Measurements from ENCODE around the gene PCDH1.
"Not testable (repeated sequence)": the region's sequence is repeated elsewhere in the genome, so short reads cannot be mapped to it uniquely, and the experiment has no call there.

Gene PCDH1

DNA sequence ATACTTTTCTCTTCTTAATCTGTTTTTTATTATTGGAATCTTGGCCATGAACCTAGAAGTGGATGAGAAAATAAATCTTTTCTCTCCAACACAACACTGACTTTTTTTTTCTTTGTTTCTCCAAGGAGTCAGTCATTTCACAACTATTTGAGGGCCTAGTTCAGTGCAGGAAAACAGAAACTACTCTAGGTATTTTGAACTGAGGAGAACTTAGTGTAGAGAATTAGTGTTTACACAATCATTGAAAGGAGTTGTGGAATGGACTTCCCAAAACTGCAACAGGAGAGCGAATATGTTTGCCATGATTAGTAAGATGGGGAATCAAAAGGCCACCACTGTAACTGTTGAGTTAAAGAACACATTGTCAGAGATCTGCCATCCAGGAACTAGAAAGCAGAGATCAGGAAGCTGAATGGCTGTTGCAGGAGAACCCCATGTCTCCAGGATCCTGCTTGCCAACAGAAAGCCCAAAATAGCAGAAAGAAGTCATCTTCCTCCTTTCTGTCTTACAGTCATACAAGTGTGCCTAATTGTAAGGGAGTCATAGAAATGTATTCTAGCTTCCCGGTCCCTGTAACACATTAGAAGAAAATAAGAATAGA lies 20.3 kb upstream of the PCDH1 start:
- DNase-seq (ENCODE audit: low read depth): no peak

DNA sequence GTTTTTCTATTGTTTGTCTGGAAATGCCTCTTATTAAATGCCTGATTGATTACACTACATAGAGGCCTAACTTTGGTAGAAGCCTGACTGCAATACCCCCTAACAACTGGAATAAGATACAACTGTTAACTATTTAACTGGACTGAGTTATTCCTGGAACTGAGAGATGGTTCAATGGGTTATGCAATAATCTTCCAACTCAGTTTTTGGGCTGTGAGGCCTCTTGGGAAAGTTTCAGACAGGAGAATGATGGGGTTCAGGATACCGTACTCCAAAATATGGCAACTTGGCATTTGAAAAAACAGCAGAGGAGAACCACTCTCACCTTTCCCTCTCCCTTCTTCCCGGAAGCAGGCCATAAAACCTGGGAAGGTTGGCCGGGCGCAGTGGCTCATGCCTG lies 19.2 kb upstream of the PCDH1 start:
- no peak for DNase-seq (ENCODE audit: low read depth)

DNA sequence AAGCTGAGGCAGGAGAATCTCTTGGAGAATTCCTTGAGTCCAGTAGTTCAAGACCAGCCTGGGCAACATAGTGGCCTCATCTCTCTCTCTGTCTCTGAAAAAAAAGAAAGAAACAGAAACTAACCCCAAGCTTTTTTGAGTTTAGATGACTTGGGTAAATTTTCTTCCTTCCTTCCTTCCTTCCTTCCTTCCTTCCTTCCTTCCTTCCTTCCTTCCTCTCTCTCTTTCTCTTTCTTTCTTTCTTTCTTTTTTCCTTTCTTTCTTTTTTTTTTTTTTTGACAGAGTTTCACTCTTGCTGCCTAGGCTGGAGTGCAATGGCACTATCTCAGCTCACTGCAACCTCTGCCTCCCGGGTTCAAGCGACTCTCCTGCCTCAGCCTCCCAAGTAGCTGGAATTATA lies 12.2 kb upstream of the PCDH1 start:
- not testable (repeated sequence) for DNase-seq (ENCODE audit: low read depth)

DNA sequence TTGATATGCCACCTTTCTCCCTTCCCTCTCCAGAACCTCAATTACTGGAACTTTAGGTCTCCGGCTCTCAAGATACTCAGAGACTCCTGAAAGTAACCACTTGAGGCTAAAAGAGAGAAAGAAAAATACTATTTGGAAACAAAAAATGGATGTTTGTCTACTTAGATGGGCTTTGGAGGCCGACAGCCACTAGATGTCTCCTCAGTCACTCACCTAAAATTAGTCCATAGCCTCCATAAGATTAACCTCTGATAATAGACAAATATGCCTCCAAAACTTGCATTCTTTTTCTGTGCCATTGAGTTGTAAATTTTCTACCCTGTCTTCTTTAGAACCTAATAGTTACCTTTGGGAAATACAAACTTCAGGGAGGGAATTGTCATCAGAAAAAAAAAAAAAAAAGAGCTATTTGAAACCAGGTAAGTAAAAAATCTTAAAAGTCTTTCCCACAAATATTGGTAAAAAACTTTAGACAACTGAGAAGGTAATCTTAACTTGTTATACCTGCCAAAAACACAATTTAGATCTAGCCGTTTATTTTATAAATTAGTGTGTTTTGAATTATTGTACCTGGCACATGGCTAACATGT lies 11.2 kb upstream of the PCDH1 start:
- DNase-seq (ENCODE audit: low read depth): no peak

DNA sequence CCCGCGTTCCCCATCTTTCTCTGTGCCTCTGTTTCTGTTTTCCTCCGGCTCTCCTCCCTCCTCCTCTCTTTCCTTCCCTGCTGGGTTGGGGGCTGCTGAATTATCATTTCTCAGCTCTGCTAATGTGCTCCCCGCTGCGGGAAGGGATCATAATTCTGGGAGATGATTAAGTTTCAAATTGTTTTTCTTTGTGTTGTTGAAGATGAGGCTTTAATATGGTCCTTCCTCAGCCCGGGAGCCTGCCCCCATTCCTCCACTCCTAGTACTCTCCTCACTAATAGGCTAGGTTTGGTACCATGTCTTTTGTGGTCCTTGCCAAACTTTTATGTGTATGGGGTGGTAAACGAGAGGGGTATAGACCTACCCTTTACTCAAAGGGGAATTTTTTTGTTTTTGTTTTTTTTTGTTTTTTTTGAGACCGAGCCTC lies 5.7 kb upstream of the PCDH1 start:
- DNase-seq (ENCODE audit: low read depth): no peak

DNA sequence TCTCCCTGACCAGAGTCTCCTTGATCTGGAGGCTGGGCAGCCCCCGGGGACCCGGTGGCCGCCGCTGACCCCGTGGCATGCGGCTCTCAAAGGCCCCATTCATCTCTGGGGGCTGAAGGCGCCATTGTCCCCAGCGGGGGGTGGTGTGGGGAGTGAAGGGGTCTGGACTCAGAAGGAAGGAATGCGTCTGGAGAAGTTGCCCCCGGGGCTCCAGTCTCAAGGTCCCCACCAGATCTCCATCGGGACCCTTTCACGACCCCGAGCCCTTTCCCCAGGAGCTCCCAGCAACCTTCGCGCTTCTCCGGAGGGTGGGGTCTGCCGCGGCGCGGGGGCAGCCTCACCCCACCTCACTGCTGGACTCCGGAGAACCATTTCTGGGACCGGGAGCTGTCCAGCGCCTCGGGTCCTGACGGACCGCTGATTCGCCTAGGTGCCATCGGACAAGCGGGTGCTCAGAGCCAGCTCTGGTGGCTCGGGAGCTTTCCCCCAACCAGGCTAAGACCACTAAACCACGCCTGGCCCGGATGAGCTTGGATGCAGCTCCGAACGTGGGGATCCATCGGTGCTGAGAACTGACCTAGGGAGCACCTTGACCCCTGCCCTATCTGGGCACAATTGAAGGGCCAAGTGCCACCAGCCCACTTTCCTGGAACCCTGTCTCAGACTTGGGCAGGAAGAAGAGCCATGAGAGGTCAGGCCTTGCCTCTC lies 5.1 kb upstream of the PCDH1 start:
- DNase-seq (ENCODE audit: low read depth): no peak

DNA sequence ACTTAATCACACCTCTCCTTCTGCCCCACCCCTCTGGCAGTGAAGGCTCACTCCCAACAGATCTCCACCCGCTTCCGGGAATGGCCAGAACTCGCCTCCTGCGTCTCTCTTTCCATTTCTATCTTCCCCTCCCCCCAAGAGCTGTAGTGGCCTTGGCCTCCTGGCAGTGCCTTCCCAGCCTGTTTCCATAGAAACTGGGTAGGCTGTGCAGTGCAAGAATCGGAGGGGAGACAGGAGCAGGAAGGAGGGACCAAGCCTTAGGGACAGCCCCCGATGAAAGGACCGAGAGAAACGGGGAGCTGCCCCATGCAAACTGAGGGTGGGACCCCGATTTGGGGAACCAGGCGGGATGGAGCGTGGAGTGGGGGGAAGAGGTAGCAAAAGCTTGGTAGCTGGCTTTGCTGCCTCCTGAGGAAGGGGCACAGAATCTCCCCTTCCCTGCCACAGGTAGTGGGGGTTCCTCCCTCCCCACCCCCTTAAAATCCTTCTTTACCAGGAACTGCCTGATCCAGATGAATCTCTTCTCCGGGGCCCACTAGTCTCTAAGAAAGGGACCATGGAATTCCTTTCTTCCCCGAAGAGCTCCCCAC lies 4.5 kb upstream of the PCDH1 start:
- DNase-seq (ENCODE audit: low read depth): no peak

DNA sequence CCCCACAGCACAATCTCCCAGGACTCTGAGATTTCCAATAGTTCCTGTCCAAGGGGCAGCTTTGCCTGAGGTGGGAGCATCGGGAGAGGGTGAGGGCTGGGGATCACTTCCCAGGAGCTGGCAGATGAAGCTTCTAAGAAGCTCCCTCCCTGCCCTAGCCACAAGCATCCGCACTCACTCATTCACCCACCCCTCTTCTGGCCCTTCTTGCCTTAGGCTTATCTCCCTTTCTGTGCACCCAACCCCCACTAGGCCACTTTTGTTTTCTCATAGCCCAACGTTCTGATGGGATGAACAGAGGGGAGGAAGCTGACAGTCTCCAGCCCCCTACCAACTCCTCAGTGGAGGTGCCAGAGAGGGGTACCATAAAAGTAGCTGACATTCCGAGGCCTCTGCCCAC lies 3.7 kb upstream of the PCDH1 start:
- DNase-seq (ENCODE audit: low read depth): no peak

DNA sequence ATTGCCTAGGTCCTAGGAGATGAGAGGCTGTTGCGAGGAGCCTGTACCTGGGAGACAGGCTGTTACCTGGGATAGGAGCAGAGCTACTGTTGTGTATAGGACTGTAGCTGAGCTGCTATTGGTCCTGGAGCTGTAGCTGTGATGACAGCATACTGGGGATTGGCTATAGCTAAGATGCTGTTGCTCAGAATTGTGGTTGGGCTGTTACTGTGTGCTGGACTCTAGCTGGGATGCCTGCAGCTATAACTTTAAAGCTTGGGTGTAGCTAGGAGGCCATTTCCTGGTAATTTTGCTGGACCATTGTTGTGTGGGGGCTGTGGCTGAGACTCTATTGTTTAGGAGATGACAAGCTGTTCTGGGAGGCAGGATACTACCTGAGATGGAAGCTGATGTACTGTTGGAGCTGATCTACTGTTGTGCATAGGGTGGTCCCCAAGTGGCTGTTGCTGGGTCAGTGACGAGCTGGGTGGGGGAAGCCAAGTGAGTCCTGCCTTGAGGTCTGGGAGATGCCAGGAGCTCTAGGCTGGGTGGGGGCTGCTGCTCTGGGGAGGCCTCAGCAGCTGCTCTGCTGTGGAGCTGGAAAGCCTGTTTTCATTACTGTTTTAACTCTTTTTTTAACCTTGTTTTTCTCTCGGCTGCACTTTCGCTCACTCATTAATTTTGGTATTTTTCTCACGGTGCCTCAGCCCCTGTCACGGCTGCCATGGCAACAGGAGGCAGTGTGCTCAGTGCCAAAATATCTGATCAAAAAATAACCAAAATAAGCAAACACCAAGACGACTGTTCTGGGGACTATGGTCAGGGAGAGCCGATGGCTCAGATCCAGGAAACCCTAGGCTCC lies 3.0 kb upstream of the PCDH1 start:
- no peak for DNase-seq (ENCODE audit: low read depth)

DNA sequence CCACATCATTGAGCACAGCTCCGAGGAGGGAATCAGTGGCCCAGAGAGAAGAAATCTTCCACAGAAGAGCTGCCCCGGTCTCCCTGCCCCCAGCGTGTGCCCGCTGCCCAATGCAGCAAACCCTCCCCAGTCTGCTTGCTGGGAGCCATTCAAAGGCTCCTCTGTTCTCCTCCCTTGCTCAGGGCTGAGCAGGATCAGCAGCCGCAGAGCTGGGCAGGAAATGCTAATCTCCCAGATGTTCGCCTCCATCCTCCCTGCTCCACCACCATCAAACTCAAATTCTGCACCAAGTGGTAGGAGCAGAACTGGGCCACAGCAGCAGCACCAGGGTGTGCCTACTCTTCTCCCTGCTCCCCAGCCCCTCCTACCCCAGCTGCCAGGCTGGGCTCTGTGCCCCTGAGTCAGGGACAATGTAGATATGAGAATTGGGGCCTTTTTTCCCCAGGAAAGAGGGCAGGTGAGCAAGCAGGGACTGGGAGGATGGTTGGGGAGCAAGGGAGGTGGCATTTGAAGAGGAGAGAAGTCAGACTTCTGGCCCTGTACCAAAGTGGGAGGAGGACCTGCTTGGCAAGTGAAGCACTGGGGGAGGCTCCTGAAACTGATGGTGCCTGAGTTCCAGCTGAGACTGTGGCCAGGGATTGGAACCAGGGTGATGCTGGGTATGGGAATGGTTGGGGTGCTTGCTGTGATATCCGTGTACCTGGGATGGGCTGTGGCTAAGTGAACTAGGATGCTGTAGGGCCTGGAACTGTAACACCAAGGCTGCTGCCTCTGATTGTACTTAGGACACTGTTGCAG lies 1.9 kb upstream of the PCDH1 start:
- DNase-seq (ENCODE audit: low read depth): no peak

DNA sequence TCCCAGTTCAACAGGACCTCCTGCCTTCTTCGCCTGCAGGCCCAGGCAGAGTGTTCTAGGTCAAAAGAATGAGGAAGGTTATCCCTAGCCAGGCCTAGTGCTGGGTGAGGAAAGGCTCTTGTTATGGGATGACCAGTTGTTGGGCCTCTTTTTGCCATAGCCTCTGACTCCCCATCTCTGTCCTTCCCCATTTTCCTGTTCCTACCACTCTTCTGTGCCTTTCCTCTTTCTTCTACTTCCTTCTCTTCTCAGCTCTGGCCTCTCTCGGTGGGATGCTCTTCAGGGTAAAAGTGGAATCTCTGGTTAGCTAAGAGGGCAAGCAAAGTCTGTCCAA lies 1.2 kb upstream of the PCDH1 start:
- DNase-seq (ENCODE audit: low read depth): no peak

DNA sequence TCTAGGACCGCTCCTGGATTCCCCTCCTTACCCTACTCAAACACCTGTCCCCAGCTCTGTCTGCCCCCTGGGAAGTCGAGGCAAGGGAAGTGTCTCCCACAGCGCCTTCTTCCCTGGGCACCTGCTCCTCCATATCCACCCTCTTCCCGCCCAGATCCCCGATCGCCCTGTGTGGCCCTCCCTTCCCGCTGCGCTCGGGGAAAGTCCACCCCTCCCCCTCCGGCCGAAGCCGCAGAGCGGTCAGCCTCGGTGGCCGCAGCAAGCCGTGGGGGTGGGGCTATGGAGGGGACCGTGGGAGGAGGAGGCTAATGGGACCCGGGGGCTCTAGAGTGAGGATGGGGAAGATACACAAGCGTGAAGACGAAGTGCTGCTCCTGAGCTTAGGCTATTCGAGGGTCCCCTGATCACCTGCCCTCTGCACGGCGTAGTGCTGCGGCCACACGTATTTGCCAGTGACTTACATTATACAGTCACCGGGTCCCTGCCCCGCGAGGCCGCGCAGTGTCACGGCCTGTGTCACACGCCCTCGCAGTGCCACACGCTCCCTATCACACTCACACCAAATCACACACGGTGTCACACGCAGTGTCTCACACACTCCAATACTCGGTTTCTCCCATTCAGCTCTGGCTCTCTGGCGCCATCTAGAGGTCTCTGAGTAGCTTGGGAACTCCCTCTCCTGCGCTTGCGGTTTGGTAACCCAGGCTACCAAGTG lies 658 bp upstream of the PCDH1 start:
- peak; percentile 72 for DNase-seq (ENCODE audit: low read depth)

DNA sequence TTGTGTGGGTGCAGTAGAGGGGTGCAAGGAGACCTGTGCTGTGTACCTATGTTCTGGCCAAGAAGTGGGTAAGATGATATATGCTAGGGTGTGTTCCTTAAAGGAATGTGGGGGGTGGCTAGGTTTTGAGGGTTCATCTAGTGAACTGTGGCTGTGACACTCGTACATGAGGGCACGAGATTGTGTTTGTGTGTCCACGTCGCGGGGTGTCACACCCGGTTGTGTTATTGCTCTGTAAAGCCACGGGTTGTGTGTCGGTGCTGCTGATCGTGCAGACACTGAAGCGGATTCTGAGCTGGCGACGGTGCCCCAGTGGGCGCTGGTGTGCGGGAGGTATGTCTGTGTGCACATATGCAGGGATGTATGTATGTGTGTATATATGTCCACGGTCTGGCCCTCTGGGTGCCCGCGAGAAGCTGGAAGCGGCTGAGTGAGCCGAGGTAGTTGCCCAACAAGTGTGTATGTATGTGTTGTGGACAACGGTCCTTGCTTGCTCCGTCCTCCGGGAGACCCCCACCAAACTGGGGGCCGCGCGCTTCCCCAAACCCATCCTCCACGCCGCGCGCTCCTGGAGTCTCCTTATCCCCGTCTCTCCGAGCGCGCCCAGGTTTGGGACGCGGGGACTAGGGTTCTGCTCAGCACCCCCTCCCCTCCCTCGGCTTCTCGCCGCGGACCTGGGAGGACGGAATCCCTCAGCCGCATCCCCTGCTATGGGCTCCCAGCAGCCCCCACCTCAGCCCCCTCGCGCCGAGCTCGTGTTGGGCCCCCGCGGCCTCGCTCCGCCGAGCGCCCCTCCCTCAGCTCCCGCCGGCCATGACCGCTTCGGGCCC lies 639 bp downstream of the PCDH1 start:
- DNase-seq (ENCODE audit: low read depth): no peak

DNA sequence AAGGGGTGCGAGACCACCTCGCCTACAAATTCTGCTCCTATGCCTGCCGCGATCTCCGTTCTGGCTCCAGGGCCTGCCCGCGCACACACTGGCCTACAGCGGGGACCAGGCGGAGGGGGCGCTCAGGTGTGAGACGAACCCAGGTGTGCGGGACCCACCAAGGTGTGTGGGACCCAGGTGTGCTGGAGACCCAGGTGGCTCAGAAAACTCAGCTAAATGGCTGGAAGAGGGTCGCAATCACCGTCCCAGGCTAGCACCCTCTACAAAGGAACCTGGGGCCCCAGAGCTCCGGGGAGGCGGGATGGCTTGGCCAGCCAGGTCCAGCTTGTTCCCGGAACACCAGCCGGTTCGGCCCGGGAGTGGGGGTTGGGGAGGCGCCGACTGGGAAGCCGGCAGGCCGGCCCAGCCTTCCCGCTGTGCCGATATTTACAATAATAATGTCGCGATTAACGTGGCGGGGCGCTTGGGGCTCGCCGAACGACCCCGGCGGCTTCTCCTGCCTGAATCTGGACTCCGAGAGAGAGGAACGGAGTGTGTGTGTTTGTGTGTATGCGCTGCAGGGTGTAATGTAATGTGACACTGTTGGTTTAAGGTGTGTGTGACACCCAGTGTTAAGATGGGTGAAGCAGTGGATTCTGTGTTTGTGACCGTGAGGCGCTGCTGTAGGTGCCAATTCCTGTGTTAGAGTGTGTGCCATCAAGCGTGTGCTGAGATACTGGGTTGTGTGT lies 1.4 kb downstream of the PCDH1 start:
- DNase-seq (ENCODE audit: low read depth): no peak

DNA sequence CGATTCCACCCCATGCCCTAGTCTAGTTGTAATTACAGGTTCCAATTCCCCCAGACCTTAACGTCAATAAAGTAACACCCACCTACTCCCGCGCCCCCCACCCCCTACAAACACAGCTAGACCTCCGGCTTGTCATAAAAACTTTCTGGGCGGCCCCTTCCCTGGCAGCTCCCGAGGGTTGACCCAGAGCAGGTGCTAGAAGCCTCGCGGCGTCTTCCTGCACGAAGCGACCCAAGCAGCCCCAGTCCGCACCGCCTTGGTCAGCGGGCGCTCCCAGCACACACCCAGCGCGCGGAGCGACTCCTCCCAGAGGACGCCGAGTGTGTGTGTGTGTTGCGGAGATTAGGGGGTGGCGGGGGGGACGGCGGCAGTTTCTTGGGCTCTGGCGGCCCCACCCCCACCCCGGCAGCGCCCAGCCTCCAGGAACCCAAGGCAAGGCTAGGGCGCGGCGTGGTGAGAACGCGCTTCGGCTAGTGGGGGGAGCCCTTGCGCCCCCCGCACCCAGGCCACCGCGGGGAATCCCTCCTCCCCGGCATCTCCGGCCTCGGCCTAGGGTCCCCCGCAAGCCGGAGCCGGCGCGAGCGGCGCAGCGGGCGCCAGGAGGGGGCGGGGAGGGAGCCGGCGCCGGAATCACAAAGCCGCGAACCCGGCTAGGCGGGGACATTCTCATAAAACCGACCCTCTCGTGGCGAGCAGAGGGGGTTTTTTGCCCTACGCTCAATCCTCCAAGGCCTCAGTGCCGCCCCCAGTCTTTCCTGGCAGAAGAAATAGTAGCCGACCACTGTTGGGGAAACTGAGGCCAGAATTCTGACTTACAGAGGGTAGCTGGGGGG lies 2.2 kb downstream of the PCDH1 start:
- DNase-seq (ENCODE audit: low read depth): no peak

DNA sequence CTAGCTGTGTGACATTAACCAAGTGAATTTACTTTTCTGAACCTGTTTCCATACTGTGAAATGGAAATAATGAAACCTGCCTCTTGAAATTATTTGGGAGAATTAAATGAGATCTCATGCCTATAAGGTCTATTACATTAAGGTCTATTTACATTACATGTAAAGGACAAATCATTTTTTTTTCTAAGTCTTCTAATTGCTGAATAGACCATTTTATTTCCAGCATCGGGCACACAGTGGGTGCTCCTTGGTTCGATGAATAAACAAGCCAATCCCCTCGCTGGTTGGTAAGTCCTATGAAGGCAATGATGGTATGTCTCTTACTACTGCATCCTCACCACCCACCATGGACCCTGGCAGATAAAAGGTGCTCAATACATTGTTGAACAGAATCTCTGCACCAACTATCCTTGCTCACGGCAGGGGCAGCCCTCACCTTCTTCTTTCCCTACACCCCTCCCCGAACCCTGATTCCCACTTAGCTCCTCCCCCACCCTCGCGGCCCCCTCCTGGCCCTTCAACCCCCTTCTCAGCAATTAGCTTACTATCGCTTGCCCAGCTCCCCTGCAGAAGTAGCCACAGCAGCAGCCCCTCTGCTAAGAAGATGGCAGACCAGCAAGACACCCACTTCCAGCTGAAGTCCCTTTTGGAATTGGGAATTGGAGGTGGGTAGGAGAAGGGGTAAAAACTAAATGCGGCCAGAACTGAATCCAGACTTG lies 3.0 kb downstream of the PCDH1 start:
- no peak for DNase-seq (ENCODE audit: low read depth)

DNA sequence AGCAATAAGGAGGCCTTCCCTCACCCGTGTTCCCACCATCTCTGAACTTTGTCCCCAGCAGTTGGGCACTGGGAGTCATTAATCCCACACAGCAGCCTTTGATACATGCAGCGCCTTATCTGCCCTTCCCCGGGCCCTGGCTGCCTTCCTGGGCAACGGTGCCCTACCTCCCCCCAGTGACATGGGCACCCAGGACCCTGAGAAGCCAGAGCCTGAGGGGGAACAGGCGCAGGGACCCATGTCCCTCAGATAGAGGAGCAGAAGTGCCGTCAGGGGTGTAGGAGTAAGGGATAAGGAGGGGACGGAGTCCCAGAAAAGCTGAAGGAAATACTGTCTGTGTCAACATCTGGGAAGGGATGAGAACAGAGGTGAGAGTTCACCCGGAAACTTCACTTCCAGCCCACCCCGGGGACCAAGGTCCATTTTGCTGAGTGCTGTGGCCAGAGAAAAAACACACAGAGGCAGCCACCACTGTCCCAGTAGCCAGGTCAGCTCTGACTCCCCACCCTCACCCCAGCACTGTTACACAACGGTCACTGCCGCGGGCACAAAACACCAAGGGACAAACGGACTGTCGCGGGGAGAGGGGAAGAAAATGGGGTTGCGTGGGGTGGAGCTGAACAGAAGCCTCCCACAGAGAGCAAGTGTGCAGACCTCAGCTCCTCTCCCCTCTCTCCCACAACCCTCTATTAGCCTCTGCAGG lies 3.8 kb downstream of the PCDH1 start:
- no peak for DNase-seq (ENCODE audit: low read depth)
